ENCODE results near the gene PHACTR2. TPM values are rescaled to one million over a fixed set of nuclear protein-coding genes. Genes with fewer than 3 reads are reported as not detected.
"Not testable (repeated sequence)": the region's sequence is repeated elsewhere in the genome, so short reads cannot be mapped to it uniquely, and the experiment has no call there.

PHACTR2 gene
- total and polyA plus RNA-seq, 4 experiments from 2014 or later: 13.1 to 61.3 (median 45.4) TPM

DNA sequence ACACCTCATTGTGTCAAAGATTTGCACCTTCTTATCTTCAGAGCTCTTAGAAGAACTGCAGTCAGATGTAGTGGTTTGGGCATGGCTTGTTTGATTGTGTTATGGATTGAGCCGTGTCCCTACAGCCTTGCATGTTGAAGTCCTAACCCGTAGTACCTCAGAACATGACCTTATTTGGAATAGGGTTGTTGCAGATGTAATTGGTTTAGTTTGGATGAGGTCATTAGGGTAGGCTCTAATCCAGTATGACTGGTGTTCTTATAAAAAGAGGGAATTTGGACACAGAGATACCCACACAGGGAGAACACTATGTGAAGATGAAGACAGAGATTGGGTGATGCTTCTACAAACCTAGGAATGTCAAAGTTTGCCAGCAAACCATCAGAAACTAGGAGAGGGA, 35.4 kb upstream of the PHACTR2 start:
- Histone ChIP-seq H3K27me3 (ENCODE audit: insufficient read depth, low read length) (no peaks in the 10 kb centered on the region), H3K4me1 (ENCODE audit: insufficient read depth, low read length) (no peaks in the 10 kb centered on the region), H3K36me3 (ENCODE audit: insufficient read depth, low read length) (no peaks in the 10 kb centered on the region), H3K27ac (ENCODE audit: low read depth, low read length) (no peak overlapping the region), H3K4me3 (ENCODE audit: low read length in 2 of 2) (no peak overlapping the region), H3K9me3 (ENCODE audit: control insufficient read depth in 1 of 2, low read length in 2 of 2) (no peaks in the 10 kb centered on the region)
- intact Hi-C loops (cut with micrococcal nuclease): no loop called here
- POLR2A ChIA-PET (ENCODE audit: partially characterized antibody): no interaction called here
- no peak for DNase-seq
- Mint-ChIP-seq H3K36me3 (peaks cover 7 to 15% of the 10 kb centered on the region in 2 donors), H3K27me3 (no peaks in the 10 kb centered on the region), H3K4me1 (peaks cover 12 to 26% (median 18%) of the 10 kb centered on the region in 4 donors), H3K9me3 (peaks cover 0 to 2% (median 0%) of the 10 kb centered on the region in 8 donors), H3K4me3 (no peak overlapping the region), H3K27ac (no peak overlapping the region)
- CTCF ChIA-PET (ENCODE audit: partially characterized antibody): no interaction called here

DNA sequence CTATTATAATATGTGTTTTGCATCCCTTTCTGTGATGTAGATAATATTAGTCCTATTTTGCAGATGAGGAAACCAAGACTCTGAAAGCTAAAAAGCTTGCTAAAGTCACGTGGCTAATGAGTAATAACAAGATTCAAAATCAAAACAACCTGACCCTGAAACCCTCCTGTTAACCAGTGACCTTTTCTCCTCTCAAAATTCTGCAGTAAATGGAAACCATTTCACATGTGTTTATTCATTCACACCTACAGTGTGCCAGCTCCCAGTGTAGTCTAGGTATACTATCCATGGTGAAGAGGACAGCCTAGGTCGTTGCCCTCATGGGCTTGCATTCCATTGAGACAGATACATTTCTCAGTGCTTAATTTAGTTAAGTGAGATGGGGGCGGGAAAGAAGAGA, 30.6 kb upstream of the PHACTR2 start:
- ChIA-PET CTCF (ENCODE audit: partially characterized antibody) (no interaction called here), POLR2A (ENCODE audit: partially characterized antibody) (no interaction called here)
- Mint-ChIP-seq H3K4me1 (peaks cover 5 to 29% (median 26%) of the 10 kb centered on the region in 4 donors), H3K4me3 (no peak overlapping the region), H3K27me3 (no peaks in the 10 kb centered on the region), H3K27ac (peak overlapping the region in 1 of 7 donors; percentile 4), H3K9me3 (peaks cover 0 to 15% (median 4%) of the 10 kb centered on the region in 8 donors), H3K36me3 (peaks cover 19 to 27% of the 10 kb centered on the region in 2 donors)
- no peak overlapping the region for H3K27ac ChIP-seq (ENCODE audit: low read depth, low read length)
- H3K4me1 ChIP-seq (ENCODE audit: insufficient read depth, low read length): no peaks in the 10 kb centered on the region
- intact Hi-C loops (cut with micrococcal nuclease): no loop called here
- no peaks in the 10 kb centered on the region for H3K9me3 ChIP-seq (ENCODE audit: control insufficient read depth in 1 of 2, low read length in 2 of 2)
- no peak for DNase-seq
- no peaks in the 10 kb centered on the region for H3K27me3 ChIP-seq (ENCODE audit: insufficient read depth, low read length)
- H3K36me3 ChIP-seq (ENCODE audit: insufficient read depth, low read length): no peaks in the 10 kb centered on the region
- no peak overlapping the region for H3K4me3 ChIP-seq (ENCODE audit: low read length in 2 of 2)

DNA sequence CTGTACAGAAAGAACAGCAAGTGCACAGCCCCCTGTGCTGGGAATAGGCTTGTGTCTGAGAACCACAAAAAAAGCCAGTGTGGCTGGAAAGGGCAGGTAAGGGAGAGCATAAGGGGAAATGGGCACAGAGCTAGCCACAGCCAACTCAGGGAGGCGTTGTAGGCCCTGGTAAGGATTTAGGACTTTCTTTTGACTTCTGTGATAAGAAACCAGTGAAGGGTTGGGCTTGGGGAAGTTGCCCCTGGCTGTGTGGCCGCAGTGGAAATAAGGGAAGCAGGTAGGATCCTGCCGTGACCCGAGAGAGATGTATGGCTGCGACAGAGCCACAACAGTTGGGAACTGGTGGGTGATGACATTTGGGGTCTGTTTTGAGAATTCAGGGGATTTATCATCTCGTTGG, 30.0 kb upstream of the PHACTR2 start:
- Mint-ChIP-seq H3K4me1 (peaks cover 8 to 29% (median 24%) of the 10 kb centered on the region in 4 donors), H3K36me3 (peaks cover 19 to 27% of the 10 kb centered on the region in 2 donors), H3K9me3 (peaks cover 0 to 15% (median 4%) of the 10 kb centered on the region in 8 donors), H3K4me3 (no peak overlapping the region), H3K27ac (peak overlapping the region in 3 of 7 donors; percentile 4 to 35 (median 20)), H3K27me3 (no peaks in the 10 kb centered on the region)
- no peaks in the 10 kb centered on the region for H3K27me3 ChIP-seq (ENCODE audit: insufficient read depth, low read length)
- intact Hi-C loops (cut with micrococcal nuclease): no loop called here
- CTCF ChIA-PET (ENCODE audit: partially characterized antibody): no interaction called here
- no peak overlapping the region for H3K27ac ChIP-seq (ENCODE audit: low read depth, low read length)
- no peaks in the 10 kb centered on the region for H3K36me3 ChIP-seq (ENCODE audit: insufficient read depth, low read length)
- H3K4me1 ChIP-seq (ENCODE audit: insufficient read depth, low read length): no peaks in the 10 kb centered on the region
- DNase-seq: no peak
- no peak overlapping the region for H3K4me3 ChIP-seq (ENCODE audit: low read length in 2 of 2)
- no peaks in the 10 kb centered on the region for H3K9me3 ChIP-seq (ENCODE audit: control insufficient read depth in 1 of 2, low read length in 2 of 2)
- POLR2A ChIA-PET (ENCODE audit: partially characterized antibody): no interaction called here

DNA sequence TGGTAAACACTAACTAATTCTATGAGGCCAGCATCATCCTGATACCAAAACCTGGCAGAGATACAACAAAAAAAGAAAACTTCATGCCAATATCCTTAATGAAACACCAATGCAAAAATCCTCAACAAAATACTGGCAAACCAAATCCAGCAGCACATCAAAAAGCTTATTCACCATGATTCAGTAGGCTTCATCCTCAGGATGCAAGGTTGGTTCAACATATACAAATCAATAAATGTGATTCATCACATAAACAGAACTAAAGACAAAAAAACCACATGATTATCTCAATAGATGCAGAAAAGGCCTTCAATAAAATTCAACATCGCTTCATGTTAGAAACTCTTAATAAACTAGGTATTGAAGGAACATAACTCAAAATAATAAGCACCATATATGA, 28.4 kb upstream of the PHACTR2 start:
- H3K27me3 ChIP-seq (ENCODE audit: insufficient read depth, low read length); H3K27ac ChIP-seq (ENCODE audit: low read depth, low read length); H3K4me3 Mint-ChIP-seq; POLR2A ChIA-PET (ENCODE audit: partially characterized antibody); H3K4me1 ChIP-seq (ENCODE audit: insufficient read depth, low read length); H3K4me3 ChIP-seq (ENCODE audit: low read length in 2 of 2); intact Hi-C loops (cut with micrococcal nuclease); CTCF ChIA-PET (ENCODE audit: partially characterized antibody); H3K9me3 ChIP-seq (ENCODE audit: control insufficient read depth in 1 of 2, low read length in 2 of 2); H3K36me3 ChIP-seq (ENCODE audit: insufficient read depth, low read length); H3K27ac Mint-ChIP-seq; H3K27me3 Mint-ChIP-seq; DNase-seq: not testable (repeated sequence)
- peaks cover 0 to 15% (median 4%) of the 10 kb centered on the region in 8 donors for H3K9me3 Mint-ChIP-seq
- peaks cover 25 to 29% of the 10 kb centered on the region in 2 donors for H3K36me3 Mint-ChIP-seq
- peaks cover 8 to 29% (median 25%) of the 10 kb centered on the region in 4 donors for H3K4me1 Mint-ChIP-seq

DNA sequence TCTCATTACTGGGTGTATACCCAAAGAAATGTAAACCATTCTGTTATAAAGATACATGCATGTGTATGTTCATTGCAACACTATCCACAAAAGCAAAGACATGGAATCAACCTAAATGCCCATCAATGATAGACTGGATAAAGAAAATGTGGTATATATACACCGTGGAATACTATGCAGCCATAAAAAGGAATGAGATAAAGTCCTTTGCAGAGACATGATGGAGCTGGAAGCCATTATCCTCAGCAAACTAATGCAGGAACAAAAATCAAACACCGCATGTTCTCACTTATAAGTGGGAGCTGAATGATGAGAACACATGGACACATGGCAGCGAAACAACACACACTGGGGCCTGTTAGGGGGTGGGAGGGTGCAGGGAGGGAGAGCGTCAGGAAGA, 26.4 kb upstream of the PHACTR2 start:
- POLR2A ChIA-PET (ENCODE audit: partially characterized antibody): not testable (repeated sequence)

DNA sequence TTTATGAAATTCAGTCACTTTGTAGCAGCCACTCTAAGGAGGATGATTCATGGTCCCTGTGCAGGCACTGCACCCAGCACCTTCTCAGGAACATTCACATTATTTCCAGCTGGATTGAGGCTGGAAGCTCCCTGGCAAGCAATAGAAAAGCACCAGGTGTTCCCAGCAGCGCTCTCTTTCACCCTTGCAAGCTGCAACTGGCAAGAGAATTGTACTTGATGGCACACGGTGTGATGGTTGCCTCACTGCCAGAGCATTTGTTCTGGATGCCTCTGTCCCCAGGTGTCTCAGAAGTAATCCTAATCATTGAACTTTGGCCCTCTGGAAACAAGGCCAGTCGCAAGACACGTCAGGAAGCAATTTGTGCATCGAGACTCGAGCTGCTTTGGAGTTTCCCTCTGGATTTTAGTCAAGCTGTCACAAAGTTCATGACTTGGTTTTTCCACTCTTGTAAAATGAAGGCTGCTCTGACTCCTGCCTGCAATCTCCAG, 24.9 kb upstream of the PHACTR2 start:
- CTCF ChIA-PET (ENCODE audit: partially characterized antibody): no interaction called here
- Histone ChIP-seq H3K9me3 (ENCODE audit: control insufficient read depth in 1 of 2, low read length in 2 of 2) (peaks cover 0 to 4% of the 10 kb centered on the region in 2 donors), H3K4me3 (ENCODE audit: low read length in 2 of 2) (no peak overlapping the region), H3K4me1 (ENCODE audit: insufficient read depth, low read length) (no peaks in the 10 kb centered on the region), H3K36me3 (ENCODE audit: insufficient read depth, low read length) (no peaks in the 10 kb centered on the region), H3K27ac (ENCODE audit: low read depth, low read length) (no peak overlapping the region), H3K27me3 (ENCODE audit: insufficient read depth, low read length) (no peaks in the 10 kb centered on the region)
- DNase-seq: no peak
- H3K27ac Mint-ChIP-seq: no peak overlapping the region
- POLR2A ChIA-PET (ENCODE audit: partially characterized antibody): no interaction called here
- intact Hi-C loops (cut with micrococcal nuclease): no loop called here
- H3K9me3 Mint-ChIP-seq: peaks cover 3 to 37% (median 11%) of the 10 kb centered on the region in 8 donors
- peaks cover 36 to 42% of the 10 kb centered on the region in 2 donors for H3K36me3 Mint-ChIP-seq
- H3K4me3 Mint-ChIP-seq: no peak overlapping the region
- peaks cover 6 to 18% (median 14%) of the 10 kb centered on the region in 4 donors for H3K4me1 Mint-ChIP-seq
- no peaks in the 10 kb centered on the region for H3K27me3 Mint-ChIP-seq

More for the DNA sequence above, 26.4 kb upstream of the PHACTR2 start:
- Mint-ChIP-seq H3K4me1 (peaks cover 8 to 29% (median 22%) of the 10 kb centered on the region in 4 donors), H3K9me3 (peaks cover 0 to 22% (median 4%) of the 10 kb centered on the region in 8 donors), H3K36me3 (peaks cover 30 to 34% of the 10 kb centered on the region in 2 donors)
- H3K27ac ChIP-seq (ENCODE audit: low read depth, low read length); DNase-seq; H3K36me3 ChIP-seq (ENCODE audit: insufficient read depth, low read length); CTCF ChIA-PET (ENCODE audit: partially characterized antibody); H3K4me3 ChIP-seq (ENCODE audit: low read length in 2 of 2); H3K4me3 Mint-ChIP-seq; H3K27me3 ChIP-seq (ENCODE audit: insufficient read depth, low read length); H3K27me3 Mint-ChIP-seq; H3K4me1 ChIP-seq (ENCODE audit: insufficient read depth, low read length); H3K27ac Mint-ChIP-seq; H3K9me3 ChIP-seq (ENCODE audit: control insufficient read depth in 1 of 2, low read length in 2 of 2); intact Hi-C loops (cut with micrococcal nuclease): not testable (repeated sequence)

DNA sequence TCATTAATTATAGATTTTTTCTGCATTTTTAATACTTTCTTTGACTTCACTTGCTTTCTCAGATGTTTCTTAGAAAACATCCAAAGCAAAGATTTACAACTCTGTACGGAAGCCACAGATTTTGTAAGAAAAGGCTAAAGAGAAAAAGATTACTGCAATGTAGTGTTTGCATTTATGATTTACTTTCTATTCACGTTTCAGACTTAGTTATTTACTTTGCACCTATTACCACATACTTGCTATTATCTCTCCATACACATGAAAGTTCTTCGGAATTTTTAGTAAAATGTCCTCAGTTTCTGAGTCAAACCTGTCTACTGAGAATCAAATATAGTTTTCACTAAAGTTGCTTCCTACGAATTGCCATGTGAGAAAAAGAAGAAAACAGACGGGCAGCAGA, 22.2 kb upstream of the PHACTR2 start:
- ChIA-PET POLR2A (ENCODE audit: partially characterized antibody) (no interaction called here), CTCF (ENCODE audit: partially characterized antibody) (no interaction called here)
- no peak overlapping the region for H3K4me3 ChIP-seq (ENCODE audit: low read length in 2 of 2)
- H3K36me3 ChIP-seq (ENCODE audit: insufficient read depth, low read length): no peaks in the 10 kb centered on the region
- H3K4me1 ChIP-seq (ENCODE audit: insufficient read depth, low read length): no peaks in the 10 kb centered on the region
- H3K4me3 Mint-ChIP-seq: no peak overlapping the region
- H3K27me3 Mint-ChIP-seq: no peaks in the 10 kb centered on the region
- no peaks in the 10 kb centered on the region for H3K27me3 ChIP-seq (ENCODE audit: insufficient read depth, low read length)
- H3K36me3 Mint-ChIP-seq: peaks cover 39 to 40% of the 10 kb centered on the region in 2 donors
- intact Hi-C loops (cut with micrococcal nuclease): no loop called here
- H3K9me3 ChIP-seq (ENCODE audit: control insufficient read depth in 1 of 2, low read length in 2 of 2): peaks cover 0 to 11% of the 10 kb centered on the region in 2 donors
- H3K4me1 Mint-ChIP-seq: peaks cover 0 to 10% (median 3%) of the 10 kb centered on the region in 4 donors
- no peak overlapping the region for H3K27ac ChIP-seq (ENCODE audit: low read depth, low read length)
- H3K9me3 Mint-ChIP-seq: peaks cover 3 to 44% (median 23%) of the 10 kb centered on the region in 8 donors
- DNase-seq: no peak
- H3K27ac Mint-ChIP-seq: no peak overlapping the region

Measured in CD4-positive, alpha-beta memory T cell (primary cell).